Panc1 (cell line): ENCODE data around the gene ATXN10. TPM values are rescaled to one million over a fixed set of nuclear protein-coding genes. Genes with fewer than 3 reads are reported as not detected.

Source experiments
- ATAC-seq: fragments of 200-7000 bp; cut with Tn5 transposase; 2 replicates; pipeline ENCODE4 v1.9.1; 2020; ENCODE audit warnings: mild to moderate bottlenecking, moderate library complexity
- BruUV-seq: library from RNA; stranded (reverse); fragments of 400-500 nt; replicated peaks from 2 replicates; lab custom pipeline; 2021; lab: Mats Ljungman, UMichigan
- CTCF ChIA-PET: fragments of 300-600 bp; sonication (Branson Sonifier 250); formaldehyde crosslinking; loops from one replicate; lab custom pipeline; 2022; ENCODE audit warnings: antibody characterized with exemption; lab: Charles Lee
- POLR2A ChIA-PET: fragments of 300-600 bp; sonication (Branson Sonifier 250); formaldehyde crosslinking; loops from one replicate; lab custom pipeline; 2022; ENCODE audit warnings: antibody characterized with exemption; lab: Charles Lee
- DNase-seq: peaks from one replicate; pipeline ENCODE4 v3.0.0-alpha.2; 2010; ENCODE audit warnings: low read depth, low spot score
- H3K27ac ChIP-seq: 2 replicates; pipeline ENCODE4 v1.5.1; 2011; ENCODE audit warnings: mild to moderate bottlenecking, low read length, inconsistent platforms
- H3K27me3 ChIP-seq: fragments of 200-500 bp; sonication (Bioruptor generic); 2 replicates; pipeline ENCODE4 v1.6.0; 2014; ENCODE audit warnings: low read length, inconsistent platforms; ENCODE audit not compliant: control insufficient read depth, insufficient read depth
- H3K36me3 ChIP-seq: fragments of 200-500 bp; sonication (Bioruptor generic); 2 replicates; pipeline ENCODE4 v1.5.1; 2014; ENCODE audit warnings: inconsistent platforms, mild to moderate bottlenecking, low read length, moderate library complexity; ENCODE audit not compliant: control insufficient read depth, insufficient read depth
- H3K4me1 ChIP-seq: 2 replicates; pipeline ENCODE4 v1.5.1; 2011; ENCODE audit warnings: inconsistent platforms, mild to moderate bottlenecking, low read length, moderate library complexity; ENCODE audit not compliant: control insufficient read depth, insufficient read depth
- H3K4me3 ChIP-seq, 2 experiments: 2 replicates each; pipeline ENCODE4 v1.5.1; 2011 to 2012; ENCODE audit warnings: low read depth in 2 of 2, low read length in 2 of 2, mild to moderate bottlenecking in 2 of 2, inconsistent platforms in 1 of 2, moderate library complexity in 1 of 2
- H3K9me3 ChIP-seq: fragments of 200-500 bp; sonication (Bioruptor generic); 2 replicates; pipeline ENCODE4 v1.5.1; 2014; ENCODE audit warnings: low read depth, mild to moderate bottlenecking, inconsistent platforms, low read length, moderate library complexity; ENCODE audit not compliant: control insufficient read depth, insufficient read depth
- POLR2AphosphoS5 ChIP-seq: IDR thresholded peaks from 2 replicates; pipeline ENCODE4 v1.6.1; 2012; ENCODE audit warnings: mild to moderate bottlenecking, low read depth, low read length, moderate library complexity
- SIN3A ChIP-seq: IDR thresholded peaks from 2 replicates; pipeline ENCODE4 v1.6.1; 2012; ENCODE audit warnings: low read depth, mild to moderate bottlenecking, low read length, moderate library complexity, borderline replicate concordance; ENCODE audit not compliant: insufficient read depth
- TCF7L2 ChIP-seq: IDR thresholded peaks from 2 replicates; pipeline ENCODE4 v1.6.1; 2011; ENCODE audit warnings: mild to moderate bottlenecking, low read depth, low read length, inconsistent platforms
- in situ Hi-C: cut with HindIII; loops from 2 replicates; pipeline ENCODE4 v1.10.0; 2016; ENCODE audit warnings: low sequenced_read_pairs, low pct_unique_long_range_greater_than_20kb
- intact Hi-C: fragments of 100-400 bp; cut with micrococcal nuclease; formaldehyde crosslinking; loops from one replicate; pipeline ENCODE4 v1.10.0; 2022; ENCODE audit not compliant: unreplicated experiment
- total RNA-seq: library from RNA; stranded (reverse); gene quantifications from one replicate; pipeline ENCODE4 v1.2.1, GENCODE V29; 2021; ENCODE audit not compliant: unreplicated experiment
- TF ChIP-seq, protein P1 (sequence below): fragments of 450-650 bp; IDR thresholded peaks from 2 replicates; pipeline ENCODE4 v1.5.1; 2017; ENCODE audit warnings: mild to moderate bottlenecking
- TF ChIP-seq, protein P2 (sequence below), 2 experiments: IDR thresholded peaks; 2 replicates each; pipeline ENCODE4 v1.6.1; 2011 to 2012; ENCODE audit warnings: low read depth in 2 of 2, control low read depth in 1 of 2, low read length in 1 of 2, mild to moderate bottlenecking in 1 of 2, moderate library complexity in 1 of 2; ENCODE audit not compliant: insufficient read depth in 1 of 2

Gene ATXN10
- total RNA-seq, 1 experiment from 2014 or later: 184 TPM

DNA sequence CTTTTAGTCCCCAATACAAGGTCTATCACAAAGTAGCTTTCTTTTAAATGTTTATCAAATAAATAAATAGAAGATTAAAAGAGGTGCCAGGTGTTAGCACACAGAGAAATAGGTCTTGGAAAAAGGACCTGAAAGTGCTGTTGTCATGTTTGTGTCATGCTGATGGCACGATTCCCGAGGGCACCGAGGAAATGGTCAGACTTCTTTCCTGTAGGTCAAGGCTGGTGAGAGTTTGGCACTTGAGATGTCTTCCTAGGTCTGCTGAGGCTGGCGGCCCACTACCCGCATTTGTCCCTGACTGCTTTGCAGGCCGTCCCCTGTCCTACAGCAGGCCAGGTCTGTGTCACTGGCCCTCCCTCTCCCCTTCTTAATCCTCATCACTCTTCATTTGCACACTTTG, 112.1 kb downstream of the ATXN10 start:
- Histone ChIP-seq H3K4me3 (no peak overlapping the region), H3K36me3 (no peaks in the 10 kb centered on the region; the same call in 1 of the 2 replicates), H3K9me3 (no peaks in the 10 kb centered on the region), H3K27ac (no peak overlapping the region), H3K27me3 (no peaks in the 10 kb centered on the region), H3K4me1 (peaks cover 15% of the 10 kb centered on the region; the same call in 1 of the 2 replicates)
- no TSS peak for BruUV-seq
- DNase-seq: no peak
- ChIA-PET CTCF (no interaction called here), POLR2A (no interaction called here)
- no peak for ATAC-seq
- TF ChIP-seq SIN3A: no peak
- TF ChIP-seq, protein P1, sequence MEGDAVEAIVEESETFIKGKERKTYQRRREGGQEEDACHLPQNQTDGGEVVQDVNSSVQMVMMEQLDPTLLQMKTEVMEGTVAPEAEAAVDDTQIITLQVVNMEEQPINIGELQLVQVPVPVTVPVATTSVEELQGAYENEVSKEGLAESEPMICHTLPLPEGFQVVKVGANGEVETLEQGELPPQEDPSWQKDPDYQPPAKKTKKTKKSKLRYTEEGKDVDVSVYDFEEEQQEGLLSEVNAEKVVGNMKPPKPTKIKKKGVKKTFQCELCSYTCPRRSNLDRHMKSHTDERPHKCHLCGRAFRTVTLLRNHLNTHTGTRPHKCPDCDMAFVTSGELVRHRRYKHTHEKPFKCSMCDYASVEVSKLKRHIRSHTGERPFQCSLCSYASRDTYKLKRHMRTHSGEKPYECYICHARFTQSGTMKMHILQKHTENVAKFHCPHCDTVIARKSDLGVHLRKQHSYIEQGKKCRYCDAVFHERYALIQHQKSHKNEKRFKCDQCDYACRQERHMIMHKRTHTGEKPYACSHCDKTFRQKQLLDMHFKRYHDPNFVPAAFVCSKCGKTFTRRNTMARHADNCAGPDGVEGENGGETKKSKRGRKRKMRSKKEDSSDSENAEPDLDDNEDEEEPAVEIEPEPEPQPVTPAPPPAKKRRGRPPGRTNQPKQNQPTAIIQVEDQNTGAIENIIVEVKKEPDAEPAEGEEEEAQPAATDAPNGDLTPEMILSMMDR: no peak
- no peak for TF ChIP-seq POLR2AphosphoS5
- no peak for TF ChIP-seq TCF7L2
- TF ChIP-seq, protein P2, sequence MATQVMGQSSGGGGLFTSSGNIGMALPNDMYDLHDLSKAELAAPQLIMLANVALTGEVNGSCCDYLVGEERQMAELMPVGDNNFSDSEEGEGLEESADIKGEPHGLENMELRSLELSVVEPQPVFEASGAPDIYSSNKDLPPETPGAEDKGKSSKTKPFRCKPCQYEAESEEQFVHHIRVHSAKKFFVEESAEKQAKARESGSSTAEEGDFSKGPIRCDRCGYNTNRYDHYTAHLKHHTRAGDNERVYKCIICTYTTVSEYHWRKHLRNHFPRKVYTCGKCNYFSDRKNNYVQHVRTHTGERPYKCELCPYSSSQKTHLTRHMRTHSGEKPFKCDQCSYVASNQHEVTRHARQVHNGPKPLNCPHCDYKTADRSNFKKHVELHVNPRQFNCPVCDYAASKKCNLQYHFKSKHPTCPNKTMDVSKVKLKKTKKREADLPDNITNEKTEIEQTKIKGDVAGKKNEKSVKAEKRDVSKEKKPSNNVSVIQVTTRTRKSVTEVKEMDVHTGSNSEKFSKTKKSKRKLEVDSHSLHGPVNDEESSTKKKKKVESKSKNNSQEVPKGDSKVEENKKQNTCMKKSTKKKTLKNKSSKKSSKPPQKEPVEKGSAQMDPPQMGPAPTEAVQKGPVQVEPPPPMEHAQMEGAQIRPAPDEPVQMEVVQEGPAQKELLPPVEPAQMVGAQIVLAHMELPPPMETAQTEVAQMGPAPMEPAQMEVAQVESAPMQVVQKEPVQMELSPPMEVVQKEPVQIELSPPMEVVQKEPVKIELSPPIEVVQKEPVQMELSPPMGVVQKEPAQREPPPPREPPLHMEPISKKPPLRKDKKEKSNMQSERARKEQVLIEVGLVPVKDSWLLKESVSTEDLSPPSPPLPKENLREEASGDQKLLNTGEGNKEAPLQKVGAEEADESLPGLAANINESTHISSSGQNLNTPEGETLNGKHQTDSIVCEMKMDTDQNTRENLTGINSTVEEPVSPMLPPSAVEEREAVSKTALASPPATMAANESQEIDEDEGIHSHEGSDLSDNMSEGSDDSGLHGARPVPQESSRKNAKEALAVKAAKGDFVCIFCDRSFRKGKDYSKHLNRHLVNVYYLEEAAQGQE (IDR thresholded peaks at IDR 0.05; ENCODE audit: insufficient read depth in 1 of 2, low read depth in 2 of 2, low read length in 1 of 2): no peak
- in situ Hi-C loops: no loop called here
- intact Hi-C loops: no loop called here

DNA sequence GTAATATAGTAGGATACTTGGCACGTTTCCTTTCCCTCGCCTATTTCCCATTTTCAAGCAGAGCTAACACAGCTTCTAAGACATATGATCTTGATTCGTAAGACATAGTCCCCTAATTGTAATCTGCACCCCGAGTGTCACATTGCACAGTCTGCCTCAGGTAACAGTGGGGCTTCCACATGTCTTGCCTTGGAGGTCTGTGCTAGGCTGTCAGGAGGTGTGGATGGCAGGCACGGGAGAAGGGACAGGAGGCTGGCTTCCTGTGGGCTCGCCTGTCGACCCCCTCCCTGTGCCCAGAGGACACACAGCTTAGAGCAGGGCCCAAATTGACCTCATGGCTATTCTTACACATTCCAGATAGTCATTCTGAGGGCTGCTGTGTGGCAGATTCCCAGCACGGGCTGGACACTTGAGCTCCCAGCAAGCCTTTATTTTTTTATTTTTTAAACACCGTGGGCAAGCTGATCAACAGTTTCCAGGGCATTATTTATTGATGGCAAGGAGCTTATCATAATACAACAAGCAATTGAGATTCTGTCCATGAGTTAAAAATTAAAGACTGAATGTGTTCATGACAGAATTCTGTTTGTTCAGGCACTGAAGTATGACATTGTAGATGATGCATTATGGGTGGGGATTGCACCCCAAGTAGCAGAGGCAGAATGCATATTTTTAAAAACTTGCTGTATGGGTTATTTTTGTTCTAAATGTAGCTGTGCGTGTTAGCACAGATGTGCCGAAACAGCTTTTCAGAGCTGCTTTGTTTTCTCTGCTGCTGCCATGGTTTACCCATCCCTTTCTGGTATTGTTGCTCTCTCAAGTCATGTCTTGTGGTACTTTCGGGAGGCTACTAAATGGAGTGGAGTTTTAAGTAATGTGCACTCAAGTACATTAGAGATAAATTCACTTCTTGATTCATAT, 113.0 kb downstream of the ATXN10 start:
- H3K9me3 ChIP-seq: no peaks in the 10 kb centered on the region
- TF ChIP-seq, protein P1: no peak
- TF ChIP-seq, protein P2 (IDR thresholded peaks at IDR 0.05; ENCODE audit: insufficient read depth in 1 of 2, low read depth in 2 of 2, low read length in 1 of 2): no peak
- no peak for TF ChIP-seq SIN3A
- TF ChIP-seq TCF7L2: no peak
- TF ChIP-seq POLR2AphosphoS5: no peak
- ATAC-seq: no peak
- H3K27me3 ChIP-seq: no peaks in the 10 kb centered on the region
- no peaks in the 10 kb centered on the region; the same call in 1 of the 2 replicates for H3K36me3 ChIP-seq
- ChIA-PET POLR2A (no interaction called here), CTCF (no interaction called here)
- BruUV-seq: no TSS peak
- peaks cover 15% of the 10 kb centered on the region; the same call in 1 of the 2 replicates for H3K4me1 ChIP-seq
- intact Hi-C loops (no loop called here), in situ Hi-C loops (no loop called here)
- DNase-seq: no peak
- no peak overlapping the region for H3K27ac ChIP-seq
- H3K4me3 ChIP-seq: no peak overlapping the region
